Upper lobe of left lung (tissue), 6 donors: ENCODE data around the gene GLT8D1. TPM values are rescaled to one million over a fixed set of nuclear protein-coding genes. Genes with fewer than 3 reads are reported as not detected.

ENCODE experiments used
- ATAC-seq, 2 donors: fragments of 200-7000 bp; cut with Tn5 transposase; one replicate each; pipeline ENCODE4 v1.9.1; 2022; ENCODE audit warnings: mild to moderate bottlenecking in 2 of 2, moderate library complexity in 2 of 2; ENCODE audit not compliant: low FRiP score in 2 of 2
- DNase-seq, 2 donors: peaks; one replicate each; pipeline ENCODE4 v3.0.0-alpha.2; 2019 to 2020
- H3K27ac ChIP-seq, 4 donors: fragments of 200-600 bp; sonication (generic); one replicate each; pipeline ENCODE4 v1.5.1; 2016 to 2019
- H3K27me3 ChIP-seq, 4 donors: fragments of 200-600 bp; sonication (generic); one replicate each; pipeline ENCODE4 v1.5.1; 2017 to 2019
- H3K36me3 ChIP-seq, 4 donors: fragments of 200-600 bp; sonication (generic); one replicate each; pipeline ENCODE4 v1.5.1; 2016 to 2019
- H3K4me1 ChIP-seq, 4 donors: fragments of 200-600 bp; sonication (generic); one replicate each; pipeline ENCODE4 v1.5.1; 2018 to 2019
- H3K4me3 ChIP-seq, 4 donors: fragments of 200-600 bp; sonication (generic); one replicate each; pipeline ENCODE4 v1.5.1; 2017 to 2019; ENCODE audit warnings: mild to moderate bottlenecking in 2 of 4, moderate library complexity in 1 of 4
- H3K9me3 ChIP-seq, 4 donors: fragments of 200-600 bp; sonication (generic); one replicate each; pipeline ENCODE4 v1.5.1; 2018 to 2019
- EP300 ChIP-seq, 4 donors: sonication (generic); formaldehyde crosslinking; IDR thresholded peaks; one replicate each; pipeline ENCODE4 v1.5.1; 2017; ENCODE audit warnings: antibody characterized with exemption in 4 of 4, control low read depth in 2 of 4
- POLR2A ChIP-seq, 4 donors: fragments of 450-650 bp; IDR thresholded peaks; one replicate each; pipeline ENCODE4 v1.5.1; 2016 to 2017; ENCODE audit warnings: antibody characterized with exemption in 4 of 4, mild to moderate bottlenecking in 2 of 4
- POLR2AphosphoS5 ChIP-seq, 2 donors: sonication (generic); formaldehyde crosslinking; IDR thresholded peaks; one replicate each; pipeline ENCODE4 v1.5.1; 2017; ENCODE audit warnings: antibody characterized with exemption in 2 of 2
- WGBS, 2 donors: methylation state at CpG; one replicate each; pipeline ENCODE4 v1.1.5; 2017 to 2018; 5-methylcytosine and 5-hydroxymethylcytosine counted together
- total RNA-seq, 6 donors: library from RNA; depleted of rRNA in 4 of 6; stranded (reverse); fragments of >200 nt in 4 of 6; gene quantifications; one replicate each; pipeline versions ENCODE4 v1.1.0 to v1.2.1, GENCODE V29; 2016 to 2021
- TF ChIP-seq, protein P1 (sequence below), 6 experiments: fragments of 450-650 bp in 4 of 6; fragments of 200-600 bp in 2 of 6; sonication (generic) in 2 of 6; IDR thresholded peaks; one replicate each; pipeline ENCODE4 v1.5.1; 2016 to 2019; ENCODE audit warnings: antibody characterized with exemption in 6 of 6
- donor health status: DM: no; HTN: no; CAD: no; lungs with moderate emphysema.
- donor health status: DM: no; HTN: yes; CAD: no; lungs with severe emphysema.

GLT8D1 gene
- total RNA-seq, 6 donors from 2014 or later: 29.3 to 70.2 (median 38.6) TPM

DNA sequence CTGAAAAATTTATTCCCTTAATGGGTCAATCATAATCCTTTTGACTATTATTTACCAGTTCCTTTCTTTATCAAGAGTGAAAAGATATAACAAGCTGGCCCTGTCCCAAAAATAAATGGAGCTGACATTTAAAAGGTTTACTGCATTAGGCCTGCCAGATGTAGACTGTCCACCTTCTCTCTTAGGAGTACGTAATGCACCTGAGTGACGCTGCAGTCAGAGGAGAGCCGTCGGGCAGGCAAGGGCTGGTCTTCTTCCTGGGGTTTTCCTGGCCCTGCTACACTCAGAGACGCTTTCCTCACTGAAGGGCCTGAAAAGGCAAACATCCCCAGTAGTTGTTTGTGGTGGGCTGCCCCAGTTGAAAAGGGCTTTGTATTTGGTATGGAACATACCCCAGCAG, 37.6 kb upstream of the GLT8D1 start:
- H3K4me1 ChIP-seq: no peaks in the 10 kb centered on the region
- no peaks in the 10 kb centered on the region for H3K9me3 ChIP-seq
- peaks cover 37 to 99% (median 68%) of the 10 kb centered on the region in 4 donors for H3K36me3 ChIP-seq
- no peak for TF ChIP-seq EP300 (IDR thresholded peaks at IDR 0.05)
- TF ChIP-seq POLR2AphosphoS5 (IDR thresholded peaks at IDR 0.05): no peak
- TF ChIP-seq, protein P1, sequence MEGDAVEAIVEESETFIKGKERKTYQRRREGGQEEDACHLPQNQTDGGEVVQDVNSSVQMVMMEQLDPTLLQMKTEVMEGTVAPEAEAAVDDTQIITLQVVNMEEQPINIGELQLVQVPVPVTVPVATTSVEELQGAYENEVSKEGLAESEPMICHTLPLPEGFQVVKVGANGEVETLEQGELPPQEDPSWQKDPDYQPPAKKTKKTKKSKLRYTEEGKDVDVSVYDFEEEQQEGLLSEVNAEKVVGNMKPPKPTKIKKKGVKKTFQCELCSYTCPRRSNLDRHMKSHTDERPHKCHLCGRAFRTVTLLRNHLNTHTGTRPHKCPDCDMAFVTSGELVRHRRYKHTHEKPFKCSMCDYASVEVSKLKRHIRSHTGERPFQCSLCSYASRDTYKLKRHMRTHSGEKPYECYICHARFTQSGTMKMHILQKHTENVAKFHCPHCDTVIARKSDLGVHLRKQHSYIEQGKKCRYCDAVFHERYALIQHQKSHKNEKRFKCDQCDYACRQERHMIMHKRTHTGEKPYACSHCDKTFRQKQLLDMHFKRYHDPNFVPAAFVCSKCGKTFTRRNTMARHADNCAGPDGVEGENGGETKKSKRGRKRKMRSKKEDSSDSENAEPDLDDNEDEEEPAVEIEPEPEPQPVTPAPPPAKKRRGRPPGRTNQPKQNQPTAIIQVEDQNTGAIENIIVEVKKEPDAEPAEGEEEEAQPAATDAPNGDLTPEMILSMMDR (IDR thresholded peaks at IDR 0.05): no peak
- TF ChIP-seq POLR2A (IDR thresholded peaks at IDR 0.05): no peak
- DNase-seq: no peak
- no peak for ATAC-seq
- no peak overlapping the region for H3K27ac ChIP-seq
- no peak overlapping the region for H3K4me3 ChIP-seq
- 90 to 93% methylated on average over 5 of the region's 5 CpGs for WGBS, 2 donors
- H3K27me3 ChIP-seq: no peaks in the 10 kb centered on the region

- H3K27me3 ChIP-seq: no peaks in the 10 kb centered on the region
- H3K27ac ChIP-seq: no peak overlapping the region
- DNase-seq (no peak), ATAC-seq (peak in 1 of 2 donors; percentile 52)
- H3K4me3 ChIP-seq: no peak overlapping the region
- WGBS, 2 donors: 78 to 80% methylated on average over 3 of the region's 3 CpGs
- H3K9me3 ChIP-seq: no peaks in the 10 kb centered on the region
- H3K4me1 ChIP-seq: no peaks in the 10 kb centered on the region
- peaks cover 37 to 99% (median 71%) of the 10 kb centered on the region in 4 donors for H3K36me3 ChIP-seq
- TF ChIP-seq, protein P1 (IDR thresholded peaks at IDR 0.05): peak in 5 of 6 experiments; percentile 25 to 46 (median 40)
- no peak for TF ChIP-seq POLR2AphosphoS5 (IDR thresholded peaks at IDR 0.05)
These were observed 36.9 kb upstream of the GLT8D1 start for GRCh38 chr3:52742418-52743041.

DNA sequence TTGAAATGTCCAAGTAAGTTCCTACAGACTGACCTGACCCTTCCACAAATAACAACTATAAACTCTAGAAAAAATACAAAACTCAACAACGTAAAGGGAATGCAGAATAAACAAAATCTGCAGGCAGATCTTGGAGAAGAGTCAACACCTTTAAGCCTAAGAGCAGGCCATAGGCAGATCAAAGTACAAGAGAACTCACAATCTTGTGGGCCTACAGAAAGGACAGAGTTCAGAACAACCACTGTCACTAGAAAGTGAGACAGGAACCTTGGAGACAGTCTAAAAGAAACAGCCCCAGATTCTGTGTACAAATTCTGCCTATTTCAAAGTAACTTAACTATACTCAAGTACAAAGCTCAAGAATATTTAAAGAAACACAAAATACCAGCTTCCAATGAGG, 34.1 kb upstream of the GLT8D1 start:
- no peaks in the 10 kb centered on the region for H3K27me3 ChIP-seq
- no peak overlapping the region for H3K27ac ChIP-seq
- peaks cover 26 to 96% (median 60%) of the 10 kb centered on the region in 4 donors for H3K36me3 ChIP-seq
- TF ChIP-seq EP300 (IDR thresholded peaks at IDR 0.05): no peak
- TF ChIP-seq, protein P1 (IDR thresholded peaks at IDR 0.05): no peak
- TF ChIP-seq POLR2AphosphoS5 (IDR thresholded peaks at IDR 0.05): no peak
- TF ChIP-seq POLR2A (IDR thresholded peaks at IDR 0.05): no peak
- DNase-seq: no peak
- H3K4me3 ChIP-seq: no peak overlapping the region
- no peaks in the 10 kb centered on the region for H3K9me3 ChIP-seq
- no peak for ATAC-seq
- no peaks in the 10 kb centered on the region for H3K4me1 ChIP-seq
- WGBS, 2 donors: 67 to 80% methylated on average over 1 of the region's 1 CpG

DNA sequence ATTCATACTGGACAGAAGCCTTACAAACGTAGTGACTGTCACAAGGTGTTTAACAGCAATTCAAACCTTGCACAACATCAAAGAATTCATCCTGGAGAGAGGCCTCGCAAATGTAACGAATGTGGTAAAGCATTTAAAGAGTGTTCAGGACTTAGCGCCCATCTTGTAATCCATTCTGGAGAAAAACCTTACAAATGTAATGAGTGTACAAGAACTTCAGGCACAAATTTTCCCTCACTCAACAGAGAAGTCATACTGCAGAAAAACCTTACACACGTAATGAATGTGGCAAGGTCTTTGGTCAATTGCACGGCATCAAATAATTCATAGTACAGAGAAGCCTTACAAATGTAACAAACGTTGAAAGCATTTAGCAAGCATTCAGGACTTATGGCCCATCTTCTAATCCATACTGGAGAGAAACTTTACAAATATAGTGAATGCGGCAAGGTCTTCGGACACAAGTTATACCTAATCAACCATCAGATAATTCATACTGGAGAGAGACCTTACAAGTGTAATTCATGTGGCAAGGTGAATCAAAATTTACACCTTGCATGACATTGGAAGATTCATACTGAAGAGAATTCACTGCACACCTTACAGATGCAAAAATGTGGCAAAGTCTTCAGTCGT, 27.8 kb upstream of the GLT8D1 start:
- no peak overlapping the region for H3K4me3 ChIP-seq
- WGBS, 2 donors: 95 to 98% methylated on average over 10 of the region's 10 CpGs
- H3K9me3 ChIP-seq: peaks cover 0 to 8% (median 0%) of the 10 kb centered on the region in 4 donors
- DNase-seq (no peak), ATAC-seq (no peak)
- no peaks in the 10 kb centered on the region for H3K27me3 ChIP-seq
- H3K27ac ChIP-seq: no peak overlapping the region
- H3K36me3 ChIP-seq: peaks cover 10 to 77% (median 40%) of the 10 kb centered on the region in 4 donors
- H3K4me1 ChIP-seq: no peaks in the 10 kb centered on the region
- TF ChIP-seq, protein P1 (IDR thresholded peaks at IDR 0.05): no peak
- TF ChIP-seq EP300 (IDR thresholded peaks at IDR 0.05) (no peak), POLR2A (IDR thresholded peaks at IDR 0.05) (no peak), POLR2AphosphoS5 (IDR thresholded peaks at IDR 0.05) (no peak)
